T-cell (primary cell): ENCODE results near the gene PVR. TPM values are rescaled to one million over a fixed set of nuclear protein-coding genes. Genes with fewer than 3 reads are reported as not detected.

Source experiments
- ATAC-seq, 4 experiments: fragments of 200-7000 bp in 3 of 4; fragments of 150-1000 bp in 1 of 4; cut with Tn5 transposase; replicated peaks in 1 of 4; 1 replicate in 3 of 4; 2 replicates in 1 of 4; pipeline ENCODE4 v1.10.0; 2021; ENCODE audit warnings: moderate library complexity in 3 of 4, mild to moderate bottlenecking in 2 of 4, moderate number of reproducible peaks in 1 of 4
- CTCF ChIA-PET, 2 donors: fragments of 300-600 bp; sonication (Branson Sonifier 250); formaldehyde crosslinking; loops; one replicate each; lab custom pipeline; 2022; ENCODE audit warnings: antibody characterized with exemption in 2 of 2; lab: Charles Lee
- POLR2A ChIA-PET, 2 donors: fragments of 300-600 bp; sonication (Branson Sonifier 250); formaldehyde crosslinking; loops; one replicate each; lab custom pipeline; 2022; ENCODE audit warnings: antibody characterized with exemption in 2 of 2; lab: Charles Lee
- DNase-seq, 35 experiments: peaks; one replicate each; pipeline versions ENCODE4 v3.0.0 to v3.0.0-alpha.2; 2013 to 2023
- H3K27ac ChIP-seq: one replicate; pipeline ENCODE4 v1.5.1; 2013; ENCODE audit warnings: low read length
- H3K27me3 ChIP-seq, 2 experiments: replicated peaks in 1 of 2; 1 replicate in 1 of 2; 2 replicates in 1 of 2; pipeline versions ENCODE4 v1.6.1 to v1.7.0; 2013; ENCODE audit warnings: low read length in 1 of 2, mixed read lengths in 1 of 2; ENCODE audit not compliant: control insufficient read depth in 2 of 2, insufficient read depth in 2 of 2; ENCODE audit errors: extremely low read depth in 1 of 2
- H3K36me3 ChIP-seq, 2 donors: 1 replicate in 1 of 2; 2 replicates in 1 of 2; pipeline versions ENCODE4 v1.6.1 to v1.7.0; 2013; ENCODE audit warnings: low read length in 1 of 2; ENCODE audit not compliant: control insufficient read depth in 2 of 2, insufficient read depth in 1 of 2; ENCODE audit errors: extremely low read depth in 1 of 2
- H3K4me1 ChIP-seq, 2 experiments: 1 replicate in 1 of 2; 2 replicates in 1 of 2; pipeline versions ENCODE4 v1.6.1 to v1.7.0; 2013; ENCODE audit warnings: low read length in 2 of 2, mixed read lengths in 1 of 2; ENCODE audit not compliant: insufficient read depth in 2 of 2, control insufficient read depth in 1 of 2; ENCODE audit errors: extremely low read depth in 1 of 2
- H3K4me3 ChIP-seq, 2 donors: 1 replicate in 1 of 2; 2 replicates in 1 of 2; pipeline versions ENCODE4 v1.5.1 to v1.7.0; 2013; ENCODE audit warnings: mild to moderate bottlenecking in 2 of 2, low read length in 1 of 2, moderate library complexity in 1 of 2; ENCODE audit not compliant: control insufficient read depth in 1 of 2; ENCODE audit errors: extremely low read depth in 1 of 2
- H3K9me3 ChIP-seq: 2 replicates; pipeline ENCODE4 v1.7.0; 2013
- H3K27ac Mint-ChIP-seq, 2 donors: one replicate each; pipeline ENCODE4 v1.8.0; 2020 to 2021; ENCODE audit warnings: mild to moderate bottlenecking in 2 of 2, mixed read lengths in 2 of 2
- H3K27me3 Mint-ChIP-seq, 2 donors: one replicate each; pipeline ENCODE4 v1.8.0; 2021 to 2022; ENCODE audit warnings: mixed read lengths in 2 of 2
- H3K36me3 Mint-ChIP-seq: one replicate; pipeline ENCODE4 v1.8.0; 2021; ENCODE audit warnings: mixed read lengths
- H3K4me1 Mint-ChIP-seq, 3 donors: one replicate each; pipeline ENCODE4 v1.8.0; 2020 to 2022; ENCODE audit warnings: mixed read lengths in 3 of 3, mild to moderate bottlenecking in 1 of 3
- H3K4me3 Mint-ChIP-seq, 3 donors: one replicate each; pipeline ENCODE4 v1.8.0; 2020 to 2022; ENCODE audit warnings: mild to moderate bottlenecking in 3 of 3, mixed read lengths in 3 of 3, moderate library complexity in 3 of 3
- H3K9me3 Mint-ChIP-seq, 3 donors: one replicate each; pipeline ENCODE4 v1.8.0; 2020 to 2022; ENCODE audit warnings: mixed read lengths in 3 of 3
- WGBS: methylation state at CpG from one replicate; pipeline ENCODE4 v1.1.5; 2013; ENCODE audit warnings: missing lambda C conversion rate; ENCODE audit not compliant: insufficient coverage; 5-methylcytosine and 5-hydroxymethylcytosine counted together
- total RNA-seq, 35 experiments: library from RNA in 6 of 35; stranded (reverse) in 6 of 35; fragments of 120-200 nt in 1 of 35; gene quantifications; one replicate each; pipeline versions ENCODE4 v1.2.1 to v1.2.4 and lab custom pipeline; 2013 to 2026

The PVR gene
- total RNA-seq, 5 donors from 2014 or later (not counting 1 experiment from before 2014, with no cell fraction given), result 1.2 to 3.4 (median 2.8) TPM

- Histone ChIP-seq H3K9me3 (no peaks in the 10 kb centered on the region), H3K36me3 (no peaks in the 10 kb centered on the region), H3K4me1 (no peaks in the 10 kb centered on the region), H3K4me3 (no peak overlapping the region), H3K27ac (no peak overlapping the region), H3K27me3 (peaks cover 0 to 24% of the 10 kb centered on the region in 2 experiments)
- no peaks in the 10 kb centered on the region for H3K36me3 Mint-ChIP-seq
- H3K4me3 Mint-ChIP-seq, result no peak overlapping the region
- H3K4me1 Mint-ChIP-seq, result no peaks in the 10 kb centered on the region
- ChIA-PET CTCF (no interaction called here), POLR2A (interaction anchor here in 1 of 2 donors (0.6 kb wide), 1 partner anchor 9 kb away, joined by 3 read pairs; no protein-coding TSS in a partner anchor)
- H3K27me3 Mint-ChIP-seq, result peaks cover 0 to 2% of the 10 kb centered on the region in 2 donors
- 89% methylated on average over 1 of the region's 1 CpG for WGBS
- H3K9me3 Mint-ChIP-seq, result no peaks in the 10 kb centered on the region
- H3K27ac Mint-ChIP-seq, result no peak overlapping the region
- ATAC-seq (no peak), DNase-seq (no peak)
Observed at GRCh38 chr19:44672226-44672625, 28.5 kb downstream of the PVR start.

- no CpG with 5 or more reads among the region's 4 CpGs for WGBS
- Mint-ChIP-seq H3K4me3 (no peak overlapping the region), H3K9me3 (no peaks in the 10 kb centered on the region), H3K36me3 (no peaks in the 10 kb centered on the region), H3K4me1 (no peaks in the 10 kb centered on the region), H3K27me3 (peaks cover 0 to 2% of the 10 kb centered on the region in 2 donors), H3K27ac (no peak overlapping the region)
- DNase-seq (no peak), ATAC-seq (no peak)
- no peaks in the 10 kb centered on the region for H3K36me3 ChIP-seq
- no peaks in the 10 kb centered on the region for H3K9me3 ChIP-seq
- no peak overlapping the region for H3K4me3 ChIP-seq
- no peak overlapping the region for H3K27ac ChIP-seq
- ChIA-PET CTCF (no interaction called here), POLR2A (no interaction called here)
- H3K4me1 ChIP-seq, result no peaks in the 10 kb centered on the region
- H3K27me3 ChIP-seq, result peaks cover 0 to 24% of the 10 kb centered on the region in 2 experiments
Observed at GRCh38 chr19:44673510-44673909, 29.8 kb downstream of the PVR start.

GRCh38 chr19:44675521-44675920 is 31.8 kb downstream of the PVR start:
- peaks cover 2% of the 10 kb centered on the region in 2 donors for H3K27me3 Mint-ChIP-seq
- Histone ChIP-seq H3K4me3 (no peak overlapping the region), H3K36me3 (no peaks in the 10 kb centered on the region), H3K4me1 (no peaks in the 10 kb centered on the region), H3K27me3 (peaks cover 0 to 23% of the 10 kb centered on the region in 2 experiments), H3K9me3 (no peaks in the 10 kb centered on the region), H3K27ac (no peak overlapping the region)
- ChIA-PET POLR2A (no interaction called here), CTCF (no interaction called here)
- H3K9me3 Mint-ChIP-seq, result no peaks in the 10 kb centered on the region
- DNase-seq (no peak), ATAC-seq (no peak)
- H3K4me1 Mint-ChIP-seq, result no peaks in the 10 kb centered on the region
- no peak overlapping the region for H3K27ac Mint-ChIP-seq
- 90% methylated on average over 5 of the region's 6 CpGs for WGBS
- H3K36me3 Mint-ChIP-seq, result no peaks in the 10 kb centered on the region
- H3K4me3 Mint-ChIP-seq, result no peak overlapping the region

- no peaks in the 10 kb centered on the region for H3K4me1 ChIP-seq
- peaks cover 3% of the 10 kb centered on the region in 2 donors for H3K27me3 Mint-ChIP-seq
- H3K36me3 ChIP-seq, result no peaks in the 10 kb centered on the region
- H3K36me3 Mint-ChIP-seq, result no peaks in the 10 kb centered on the region
- ATAC-seq (no peak), DNase-seq (no peak)
- peaks cover 0 to 19% of the 10 kb centered on the region in 2 experiments for H3K27me3 ChIP-seq
- 93% methylated on average over 2 of the region's 8 CpGs for WGBS
- H3K4me1 Mint-ChIP-seq, result no peaks in the 10 kb centered on the region
- POLR2A ChIA-PET, result interaction anchor here in 1 of 2 donors (0.6 to 0.7 kb wide), 2 partner anchors 23 to 1356 kb away, joined by 3 read pairs; no protein-coding TSS in a partner anchor
- no peaks in the 10 kb centered on the region for H3K9me3 ChIP-seq
- no peak overlapping the region for H3K4me3 Mint-ChIP-seq
- CTCF ChIA-PET, result no interaction called here
- no peaks in the 10 kb centered on the region for H3K9me3 Mint-ChIP-seq
- no peak overlapping the region for H3K27ac Mint-ChIP-seq
- no peak overlapping the region for H3K4me3 ChIP-seq
- H3K27ac ChIP-seq, result no peak overlapping the region
Observed at GRCh38 chr19:44677019-44677811, 33.5 kb downstream of the PVR start.

- peaks cover 5 to 7% (median 6%) of the 10 kb centered on the region in 3 donors for H3K4me1 Mint-ChIP-seq
- Histone ChIP-seq H3K36me3 (no peaks in the 10 kb centered on the region), H3K9me3 (no peaks in the 10 kb centered on the region), H3K27ac (no peak overlapping the region), H3K27me3 (peaks cover 0 to 27% of the 10 kb centered on the region in 2 experiments), H3K4me3 (no peak overlapping the region), H3K4me1 (peaks cover 0 to 6% of the 10 kb centered on the region in 2 experiments)
- no peak overlapping the region for H3K4me3 Mint-ChIP-seq
- peaks cover 6 to 13% of the 10 kb centered on the region in 2 donors for H3K27me3 Mint-ChIP-seq
- DNase-seq (no peak), ATAC-seq (no peak)
- no peaks in the 10 kb centered on the region for H3K36me3 Mint-ChIP-seq
- POLR2A ChIA-PET, result no interaction called here
- H3K27ac Mint-ChIP-seq, result no peak overlapping the region
- H3K9me3 Mint-ChIP-seq, result no peaks in the 10 kb centered on the region
- CTCF ChIA-PET, result no interaction called here
Observed at GRCh38 chr19:44680536-44680935, 36.8 kb downstream of the PVR start.

GRCh38 chr19:44681992-44682790 is 38.5 kb downstream of the PVR start:
- POLR2A ChIA-PET, result no interaction called here
- Mint-ChIP-seq H3K4me3 (no peak overlapping the region), H3K36me3 (no peaks in the 10 kb centered on the region), H3K4me1 (peaks cover 5 to 7% (median 6%) of the 10 kb centered on the region in 3 donors), H3K27me3 (peaks cover 10 to 19% of the 10 kb centered on the region in 2 donors), H3K27ac (no peak overlapping the region), H3K9me3 (no peaks in the 10 kb centered on the region)
- Histone ChIP-seq H3K36me3 (no peaks in the 10 kb centered on the region), H3K9me3 (no peaks in the 10 kb centered on the region), H3K4me1 (peaks cover 0 to 6% of the 10 kb centered on the region in 2 experiments), H3K27me3 (peaks cover 0 to 29% of the 10 kb centered on the region in 2 experiments), H3K27ac (no peak overlapping the region), H3K4me3 (no peak overlapping the region)
- CTCF ChIA-PET, result no interaction called here
- DNase-seq (no peak), ATAC-seq (no peak)
- 85% methylated on average over 4 of the region's 15 CpGs for WGBS
